Measurements from ENCODE around the gene SNX10.

SNX10 gene

DNA sequence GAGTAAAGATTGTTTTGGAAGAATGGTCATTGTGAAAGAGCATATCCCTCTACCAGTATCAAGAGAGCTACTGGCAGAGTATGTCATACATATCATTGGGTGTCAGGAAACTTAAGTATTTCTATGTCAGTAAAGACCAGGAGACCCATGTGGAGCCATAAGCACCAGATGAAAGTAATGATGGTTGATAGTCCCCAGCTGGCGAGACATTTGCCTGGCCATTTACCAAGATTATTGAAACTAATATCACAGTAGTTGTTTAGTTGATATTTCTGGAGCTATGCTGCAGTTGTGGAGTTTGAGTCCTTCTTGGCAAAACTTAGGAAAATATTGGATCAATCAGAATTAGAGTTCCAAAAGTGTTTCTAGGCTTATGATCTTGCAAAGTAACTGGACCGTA is 114.8 kb downstream of the SNX10 start:
- DNase-seq, result no peak

DNA sequence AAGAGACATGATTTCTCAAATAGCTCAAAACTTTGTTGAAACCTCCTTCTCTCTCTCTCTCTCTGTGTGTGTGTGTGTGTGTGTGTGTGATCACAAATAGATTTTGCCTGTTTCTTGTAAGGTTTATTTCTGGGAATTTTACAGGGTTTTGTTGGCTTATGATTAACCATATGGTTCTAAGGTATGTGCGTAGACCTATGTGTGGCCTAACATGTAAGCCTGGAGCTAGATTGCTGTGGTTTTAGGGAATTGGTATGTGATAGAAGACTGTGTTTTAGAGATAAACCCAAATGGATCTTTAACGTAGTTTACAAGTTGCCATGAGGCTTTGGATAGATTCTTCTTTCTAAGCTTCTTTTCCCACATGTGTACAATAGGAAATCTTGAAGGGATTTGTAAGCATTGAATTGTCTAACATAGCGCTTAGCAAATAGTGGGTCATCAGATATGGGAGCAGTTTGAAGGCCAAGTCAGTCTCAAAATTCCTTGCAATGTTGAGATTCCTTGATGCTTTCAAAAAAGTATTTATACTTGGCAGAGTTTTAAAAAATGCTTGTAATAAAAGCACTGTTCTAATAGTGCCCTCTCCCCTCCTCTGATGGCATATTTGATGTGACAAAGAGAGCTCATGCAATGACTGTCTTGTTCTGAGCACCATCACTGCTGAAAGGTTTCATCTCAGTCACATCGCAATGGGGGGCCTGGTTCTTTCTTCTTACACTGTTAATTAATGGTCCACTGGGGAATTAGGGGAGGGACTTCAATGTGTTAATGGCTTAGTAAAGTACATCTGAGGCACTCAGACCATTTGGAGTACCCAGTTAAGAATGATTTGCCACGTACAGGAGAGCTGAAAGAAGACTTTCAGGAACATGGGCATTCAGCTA is 118.2 kb downstream of the SNX10 start:
- DNase-seq, result no peak

DNA sequence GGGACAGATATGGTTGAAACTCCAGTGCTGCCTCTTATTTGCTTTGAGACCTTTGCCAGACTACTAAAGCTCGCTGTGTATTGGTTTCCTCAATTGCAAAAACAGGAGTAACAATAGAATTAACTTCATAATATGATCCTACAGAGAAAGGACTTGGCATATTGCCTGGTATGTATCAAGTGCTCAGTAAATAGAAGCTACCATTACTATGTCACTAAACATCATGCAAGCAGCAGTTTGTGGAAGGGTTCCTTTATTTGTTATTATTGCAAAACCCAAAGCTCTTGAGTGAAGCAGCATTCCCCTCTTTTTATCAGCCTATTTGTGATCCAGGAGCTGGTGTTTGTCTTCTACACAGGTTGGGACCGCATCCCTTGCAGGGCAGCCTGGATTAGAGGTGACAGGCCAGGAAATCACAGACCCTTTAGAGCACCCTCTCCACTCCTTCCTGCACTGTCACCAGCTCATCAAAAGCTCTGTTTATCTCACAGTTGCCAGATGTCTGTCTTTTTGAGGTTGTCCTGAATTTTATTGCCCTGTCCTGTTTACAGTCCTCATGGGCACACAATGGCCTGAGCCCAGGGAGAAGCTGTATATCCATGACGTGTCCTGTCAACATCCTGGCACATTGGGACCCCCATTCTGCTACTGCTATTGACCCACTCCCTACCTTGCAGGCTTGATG is 121.5 kb downstream of the SNX10 start:
- no peak for DNase-seq

DNA sequence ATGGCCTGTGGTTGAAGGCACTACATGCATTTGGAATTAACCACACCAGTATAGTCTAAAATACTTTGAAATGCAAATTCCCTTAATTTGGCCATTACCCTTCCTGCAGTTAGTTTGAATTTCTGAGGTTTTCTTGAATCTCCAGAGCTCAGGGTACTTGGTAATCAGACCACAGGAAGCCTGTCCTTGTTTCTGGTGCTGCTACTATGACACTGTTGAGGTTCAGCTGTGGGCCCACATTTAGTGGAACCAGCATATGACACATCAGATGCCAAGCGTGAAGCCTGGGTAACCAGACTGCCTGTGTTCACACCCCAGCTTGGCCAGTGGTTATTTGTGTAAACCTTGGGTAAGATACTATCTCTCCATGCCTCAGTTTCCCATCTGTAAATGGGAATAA is 124.3 kb downstream of the SNX10 start:
- DNase-seq, result no peak

DNA sequence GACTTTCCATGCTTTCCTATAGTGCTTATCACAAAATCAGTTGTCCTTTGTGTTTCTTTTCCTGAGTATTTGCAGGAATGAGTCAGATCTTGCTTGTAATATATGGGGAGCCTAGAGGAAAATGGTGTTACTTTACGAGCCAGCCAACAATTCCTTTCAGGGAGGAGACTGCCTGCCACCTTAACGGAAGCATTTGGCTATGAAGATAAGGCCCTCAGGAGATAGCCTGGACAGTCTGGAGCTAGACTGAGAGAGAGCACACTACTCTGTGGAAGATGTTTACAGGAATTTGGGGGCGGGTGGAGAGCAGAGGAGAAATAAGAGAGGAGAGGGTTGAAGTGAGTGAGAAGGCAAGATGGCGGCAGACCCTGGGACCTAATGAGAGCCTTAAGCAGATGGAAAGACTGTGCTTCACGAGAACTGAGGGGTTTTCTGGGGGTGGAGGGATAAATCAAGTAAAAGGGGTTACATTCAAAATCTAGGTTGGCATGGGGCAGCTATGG is 126.3 kb downstream of the SNX10 start:
- no peak for DNase-seq

DNA sequence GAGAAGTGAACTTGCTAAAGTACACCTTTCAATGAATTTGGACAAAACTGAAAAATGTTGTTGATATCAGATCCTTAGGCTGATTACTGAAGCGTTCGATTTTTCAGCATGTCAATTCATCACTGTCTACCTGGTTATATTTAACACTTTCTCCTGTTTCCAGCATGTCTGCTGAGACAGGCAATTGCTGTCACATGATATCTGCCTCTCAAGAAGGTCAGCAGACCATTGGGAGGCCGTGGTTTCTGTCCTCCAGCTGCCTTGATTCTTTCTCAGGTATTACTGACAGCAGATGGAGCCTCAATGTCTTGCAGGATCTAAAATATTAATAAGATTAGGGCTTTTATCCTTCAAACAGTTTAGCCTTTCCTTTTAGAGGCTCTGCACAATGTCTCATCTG is 127.5 kb downstream of the SNX10 start:
- DNase-seq, result no peak

DNA sequence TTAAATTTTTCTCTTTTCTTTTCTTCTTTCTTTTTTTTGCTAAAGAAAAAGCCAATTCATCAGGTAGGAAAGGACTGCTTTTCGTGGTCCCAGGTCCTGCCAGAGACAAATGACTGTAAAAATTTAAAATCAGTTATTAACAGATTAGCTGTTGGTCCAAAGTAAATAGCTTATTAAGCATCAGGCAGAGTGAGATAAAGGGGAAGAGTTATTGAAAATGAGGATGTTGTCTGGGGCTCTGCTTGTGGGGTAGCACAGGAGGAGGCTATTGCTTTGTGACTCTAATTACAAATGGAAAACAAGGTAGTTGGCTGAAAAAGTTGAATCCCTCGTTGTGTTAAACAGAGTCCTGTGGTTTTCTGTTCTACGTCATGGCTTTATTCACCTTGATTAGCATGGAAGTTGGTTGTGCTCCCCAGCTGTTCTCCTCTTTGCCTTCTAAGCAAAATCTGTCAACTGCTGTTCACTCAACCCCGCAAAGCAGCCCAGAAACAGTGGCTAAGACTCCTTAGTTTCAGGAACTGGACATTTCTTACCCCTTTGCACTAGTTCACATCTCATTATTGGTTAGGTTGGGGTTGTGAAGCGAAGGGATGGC is 128.9 kb downstream of the SNX10 start:
- DNase-seq, result no peak

DNA sequence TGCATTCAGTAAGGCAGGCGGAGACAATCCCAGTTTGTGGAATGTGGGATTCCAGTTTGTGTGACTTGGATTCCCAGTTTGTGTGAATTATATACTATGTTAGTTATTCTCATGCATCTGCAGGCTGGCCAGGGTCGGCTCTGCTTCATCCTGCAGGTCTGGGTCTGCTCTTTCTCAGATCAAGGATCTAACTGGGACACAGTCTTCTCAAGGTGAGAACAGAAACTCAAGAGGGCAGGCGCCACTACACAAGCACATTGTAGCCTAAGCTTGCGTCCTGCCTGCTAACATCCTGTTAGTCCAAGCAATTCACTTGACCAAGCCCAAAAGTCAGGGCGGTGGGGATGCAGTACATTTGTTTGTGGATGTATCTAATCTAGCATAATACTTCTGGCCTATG is 131.1 kb downstream of the SNX10 start:
- DNase-seq, result no peak

DNA sequence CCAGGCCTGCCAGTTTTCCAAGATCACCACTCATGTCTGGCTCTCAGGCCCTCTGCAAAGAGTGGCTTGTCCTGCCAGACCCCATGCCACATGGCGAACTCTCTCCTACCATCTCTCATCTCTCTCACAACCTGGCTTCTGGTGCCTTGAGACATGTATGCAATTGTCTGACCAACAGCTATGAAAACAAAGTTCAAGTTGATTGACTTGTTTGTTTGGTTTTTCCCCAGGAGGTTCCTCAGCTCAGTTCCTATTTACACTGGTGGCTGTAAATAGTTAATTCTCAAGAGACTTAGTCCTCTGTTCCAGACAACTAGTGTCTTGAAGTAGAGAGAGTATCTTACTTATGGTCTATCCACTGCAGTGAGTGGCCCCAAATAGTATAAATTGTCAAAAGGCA is 131.8 kb downstream of the SNX10 start:
- no peak for DNase-seq

Measured in right forelimb (tissue), 1 donor.